GM23338 (cell line): ENCODE data around the gene NDUFS6. TPM values are rescaled to one million over a fixed set of nuclear protein-coding genes. Genes with fewer than 3 reads are reported as not detected.

ENCODE experiments used
- ATAC-seq: fragments of 200-7000 bp; cut with Tn5 transposase; 3 replicates; pipeline ENCODE4 v1.9.1; 2020
- DNase-seq: peaks from one replicate; pipeline ENCODE4 v3.0.0-alpha.2; 2015; ENCODE audit warnings: low spot score
- H2AFZ ChIP-seq: fragments of 200-600 bp; sonication (generic); 2 replicates; pipeline ENCODE4 v1.8.0; 2016; ENCODE audit warnings: antibody characterized with exemption, mild to moderate bottlenecking, moderate library complexity
- H3F3A ChIP-seq: fragments of 200-600 bp; sonication (generic); replicated peaks from 2 replicates; pipeline ENCODE4 v1.8.0; 2017; ENCODE audit warnings: antibody characterized with exemption, mixed run types, low read depth
- H3K27ac ChIP-seq: fragments of 200-600 bp; sonication (generic); 2 replicates; pipeline ENCODE4 v1.6.1; 2016; ENCODE audit warnings: low read depth
- H3K27me3 ChIP-seq: fragments of 200-600 bp; sonication (generic); 2 replicates; pipeline ENCODE4 v1.8.0; 2016; ENCODE audit warnings: mild to moderate bottlenecking, mixed run types, moderate library complexity; ENCODE audit not compliant: insufficient read depth
- H3K36me3 ChIP-seq: fragments of 200-600 bp; sonication (generic); 2 replicates; pipeline ENCODE4 v1.8.0; 2016; ENCODE audit warnings: mild to moderate bottlenecking; ENCODE audit not compliant: insufficient read depth
- H3K4me1 ChIP-seq: fragments of 200-600 bp; sonication (generic); 2 replicates; pipeline ENCODE4 v1.8.0; 2016; ENCODE audit warnings: mild to moderate bottlenecking, moderate library complexity; ENCODE audit not compliant: insufficient read depth
- H3K4me2 ChIP-seq: fragments of 200-600 bp; sonication (generic); 2 replicates; pipeline ENCODE4 v1.7.1; 2017; ENCODE audit warnings: mixed run types
- H3K4me3 ChIP-seq: fragments of 200-600 bp; sonication (generic); 2 replicates; pipeline ENCODE4 v1.6.1; 2016; ENCODE audit warnings: mixed run types
- H3K79me2 ChIP-seq: fragments of 200-600 bp; sonication (generic); replicated peaks from 2 replicates; pipeline ENCODE4 v1.8.0; 2017; ENCODE audit warnings: mild to moderate bottlenecking; ENCODE audit not compliant: insufficient read depth
- H3K9me2 ChIP-seq: fragments of 200-600 bp; sonication (generic); 2 replicates; pipeline ENCODE4 v1.8.0; 2017; ENCODE audit not compliant: insufficient read depth
- H4K20me1 ChIP-seq: fragments of 200-600 bp; sonication (generic); replicated peaks from 2 replicates; pipeline ENCODE4 v1.8.0; 2017; ENCODE audit warnings: mild to moderate bottlenecking; ENCODE audit not compliant: insufficient read depth
- H3K27ac Mint-ChIP-seq: 2 replicates; pipeline ENCODE4 v1.8.0; 2020; ENCODE audit warnings: inconsistent platforms, mild to moderate bottlenecking, moderate library complexity, mixed read lengths
- H3K27me3 Mint-ChIP-seq: 3 replicates; pipeline ENCODE4 v1.8.0; 2022; ENCODE audit warnings: low read depth, mild to moderate bottlenecking, moderate library complexity, mixed read lengths, inconsistent platforms; ENCODE audit not compliant: insufficient read depth, poor library complexity
- H3K36me3 Mint-ChIP-seq: 3 replicates; pipeline ENCODE4 v1.8.0; 2021; ENCODE audit warnings: low read depth, mild to moderate bottlenecking, inconsistent platforms, moderate library complexity, mixed read lengths
- H3K4me1 Mint-ChIP-seq: 3 replicates; pipeline ENCODE4 v1.8.0; 2020; ENCODE audit warnings: mild to moderate bottlenecking, inconsistent platforms, mixed read lengths
- H3K4me3 Mint-ChIP-seq: 3 replicates; pipeline ENCODE4 v1.8.0; 2021; ENCODE audit warnings: moderate library complexity, mild to moderate bottlenecking, inconsistent platforms, mixed read lengths
- H3K9me3 Mint-ChIP-seq: 3 replicates; pipeline ENCODE4 v1.8.0; 2020; ENCODE audit warnings: moderate library complexity, mild to moderate bottlenecking, inconsistent platforms, mixed read lengths
- CREB1 ChIP-seq: fragments of 250-450 bp; sonication (Bioruptor Pico); IDR thresholded peaks from 2 replicates; pipeline ENCODE4 v1.5.0; 2020; ENCODE audit warnings: low read depth, mild to moderate bottlenecking, moderate library complexity
- CTCF ChIP-seq, 2 experiments: fragments of 200-600 bp in 1 of 2; sonication (generic) in 1 of 2; conservative IDR thresholded peaks; 2 replicates each; pipeline versions ENCODE4 v1.5.1 to v1.6.1; 2016 to 2017; ENCODE audit warnings: antibody characterized with exemption in 2 of 2, low read depth in 2 of 2, mild to moderate bottlenecking in 2 of 2, moderate library complexity in 1 of 2
- ETS1 ChIP-seq: IDR thresholded peaks from 2 replicates; pipeline ENCODE4 v1.6.1; 2016; ENCODE audit warnings: antibody characterized with exemption
- EZH2 ChIP-seq: fragments of 200-600 bp; sonication (generic); IDR thresholded peaks from one replicate; pipeline ENCODE4 v1.8.0; 2017; ENCODE audit warnings: antibody characterized with exemption, mild to moderate bottlenecking, low read depth; ENCODE audit not compliant: unreplicated experiment
- EZH2phosphoT487 ChIP-seq: fragments of 200-600 bp; sonication (generic); IDR thresholded peaks from one replicate; pipeline ENCODE4 v1.8.1; 2018; ENCODE audit warnings: antibody characterized with exemption; ENCODE audit not compliant: unreplicated experiment
- JUNB ChIP-seq: IDR thresholded peaks from one replicate; pipeline ENCODE4 v1.6.1; 2016; ENCODE audit warnings: antibody characterized with exemption; ENCODE audit not compliant: unreplicated experiment
- NANOG ChIP-seq: IDR thresholded peaks from 2 replicates; pipeline ENCODE4 v1.6.1; 2016; ENCODE audit warnings: antibody characterized with exemption, borderline replicate concordance
- POLR2AphosphoS5 ChIP-seq: IDR thresholded peaks from 2 replicates; pipeline ENCODE4 v1.6.1; 2016; ENCODE audit warnings: antibody characterized with exemption, low read depth
- REST ChIP-seq: IDR thresholded peaks from one replicate; pipeline ENCODE4 v1.6.1; 2018; ENCODE audit warnings: antibody characterized with exemption; ENCODE audit not compliant: unreplicated experiment
- STAT1 ChIP-seq: IDR thresholded peaks from one replicate; pipeline ENCODE4 v1.6.1; 2016; ENCODE audit warnings: antibody characterized with exemption; ENCODE audit not compliant: unreplicated experiment
- ZNF114 ChIP-seq: fragments of 250-450 bp; sonication (Bioruptor Pico); IDR thresholded peaks from 2 replicates; pipeline ENCODE4 v1.5.0; 2020; ENCODE audit warnings: mild to moderate bottlenecking, moderate library complexity
- ZNF331 ChIP-seq: fragments of 250-450 bp; sonication (Bioruptor Pico); IDR thresholded peaks from 2 replicates; pipeline ENCODE4 v1.5.0; 2020; ENCODE audit warnings: low read depth, mild to moderate bottlenecking, moderate library complexity
- ZNF462 ChIP-seq: fragments of 250-450 bp; sonication (Bioruptor Pico); IDR thresholded peaks from 2 replicates; pipeline ENCODE4 v1.5.0; 2020; ENCODE audit warnings: mild to moderate bottlenecking, moderate library complexity
- polyA plus RNA-seq: library from polyadenylated mRNA; unstranded; fragments of >200 nt; fragmentation: Nextera tagmentation; extraction: Ambion mirVana; gene quantifications from 2 replicates; pipeline ENCODE4 v1.2.1, GENCODE V29; 2016
- total RNA-seq: library from RNA; depleted of rRNA; stranded (reverse); fragments of >200 nt; shearing (Covaris generic); gene quantifications from 2 replicates; pipeline ENCODE4 v1.2.3, GENCODE V29; 2014

NDUFS6 gene
- total and polyA plus RNA-seq, 2 experiments from 2014 or later: 94.8 to 289 TPM

GRCh38 chr5:1796371-1797102 lies 4.7 kb upstream of the NDUFS6 start:
- H3K27ac Mint-ChIP-seq: no peak overlapping the region
- no peak overlapping the region for H3K4me3 Mint-ChIP-seq

More at GRCh38 chr5:1796371-1797102, 4.7 kb upstream of the NDUFS6 start:
- no peak for DNase-seq
- Mint-ChIP-seq H3K36me3 (peaks cover 27% of the 10 kb centered on the region), H3K9me3 (no peaks in the 10 kb centered on the region), H3K4me1 (peaks cover 14% of the 10 kb centered on the region), H3K27me3 (peaks cover 8% of the 10 kb centered on the region)
- Histone ChIP-seq H3K36me3 (peaks cover 7% of the 10 kb centered on the region; the same call in 1 of the 2 replicates), H3K79me2 (peaks cover 20% of the 10 kb centered on the region), H3K4me2 (no peak overlapping the region), H2AFZ (no peak overlapping the region), H3K4me3 (no peak overlapping the region), H3K4me1 (no peaks in the 10 kb centered on the region), H3K27me3 (no peaks in the 10 kb centered on the region), H3K27ac (no peak overlapping the region), H3K9me2 (no peaks in the 10 kb centered on the region), H3F3A (no peaks in the 10 kb centered on the region), H4K20me1 (no peaks in the 10 kb centered on the region; the same call in none of the 2 replicates)
- no peak for ATAC-seq
- TF ChIP-seq EZH2phosphoT487 (no peak), EZH2 (no peak), JUNB (no peak), ZNF114 (CRISPR knock-in tag) (no peak), REST (no peak), ZNF462 (no peak), CTCF (conservative IDR thresholded peaks at IDR 0.05; ENCODE audit: low read depth in 2 of 2) (no peak), CREB1 (no peak), ETS1 (no peak), ZNF331 (CRISPR knock-in tag) (no peak), NANOG (no peak), STAT1 (no peak), POLR2AphosphoS5 (no peak)
